GM18861 (cell line): ENCODE data around the gene GSTA4.

Experiments
- ATAC-seq: cut with Tn5 transposase; IDR thresholded peaks from one replicate; pipeline ENCODE4 v1.9.1; 2021; ENCODE audit not compliant: unreplicated experiment

Gene GSTA4, protein sequence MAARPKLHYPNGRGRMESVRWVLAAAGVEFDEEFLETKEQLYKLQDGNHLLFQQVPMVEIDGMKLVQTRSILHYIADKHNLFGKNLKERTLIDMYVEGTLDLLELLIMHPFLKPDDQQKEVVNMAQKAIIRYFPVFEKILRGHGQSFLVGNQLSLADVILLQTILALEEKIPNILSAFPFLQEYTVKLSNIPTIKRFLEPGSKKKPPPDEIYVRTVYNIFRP

DNA sequence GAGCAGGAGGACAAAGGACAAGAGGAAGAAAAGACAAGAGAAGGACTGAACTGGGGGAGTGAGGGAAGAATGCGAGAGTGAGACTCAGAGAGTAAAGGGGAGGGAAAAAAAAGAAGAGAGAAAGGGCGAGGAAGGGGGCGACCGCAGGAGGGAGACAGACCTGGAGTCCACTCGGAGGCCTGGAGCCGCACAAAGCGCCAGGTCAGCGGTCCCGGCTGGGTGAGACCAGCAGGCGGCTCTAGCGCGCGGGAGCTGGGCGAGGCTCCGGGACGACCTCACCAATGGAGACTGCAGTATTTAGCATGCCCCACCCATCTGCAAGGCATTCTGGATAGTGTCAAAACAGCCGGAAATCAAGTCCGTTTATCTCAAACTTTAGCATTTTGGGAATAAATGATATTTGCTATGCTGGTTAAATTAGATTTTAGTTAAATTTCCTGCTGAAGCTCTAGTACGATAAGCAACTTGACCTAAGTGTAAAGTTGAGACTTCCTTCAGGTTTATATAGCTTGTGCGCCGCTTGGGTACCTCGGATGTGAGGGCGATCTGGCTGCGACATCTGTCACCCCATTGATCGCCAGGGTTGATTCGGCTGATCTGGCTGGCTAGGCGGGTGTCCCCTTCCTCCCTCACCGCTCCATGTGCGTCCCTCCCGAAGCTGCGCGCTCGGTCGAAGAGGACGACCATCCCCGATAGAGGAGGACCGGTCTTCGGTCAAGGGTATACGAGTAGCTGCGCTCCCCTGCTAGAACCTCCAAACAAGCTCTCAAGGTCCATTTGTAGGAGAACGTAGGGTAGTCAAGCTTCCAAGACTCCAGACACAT is at the start of gene GSTA4:
Gene GSTA4 (minus strand): TSS at position 196 of the 824 bp plus-strand sequence. CDS start 1,041 bp downstream, outside the sequence.
- ATAC-seq, result peak; percentile 91

DNA sequence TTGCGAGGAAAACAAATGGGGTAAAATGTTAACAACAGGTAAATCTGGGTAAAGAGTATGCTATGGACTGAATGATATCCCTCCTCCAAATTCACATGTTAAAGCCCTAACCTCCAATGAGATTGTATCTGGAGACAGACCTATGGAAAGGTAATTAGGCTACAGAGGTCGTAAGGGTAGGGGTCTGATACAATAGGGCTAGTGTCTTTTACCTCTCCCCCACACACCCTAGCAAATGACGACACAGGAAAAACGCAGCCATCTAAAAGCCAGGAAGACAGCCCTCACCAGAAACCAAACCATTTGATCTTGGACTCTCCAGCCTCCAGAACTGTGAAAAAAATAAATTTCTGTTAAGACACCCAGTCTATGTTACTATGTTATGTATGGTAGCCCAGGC is 49.5 kb upstream of the GSTA4 start:
- ATAC-seq, result no peak

DNA sequence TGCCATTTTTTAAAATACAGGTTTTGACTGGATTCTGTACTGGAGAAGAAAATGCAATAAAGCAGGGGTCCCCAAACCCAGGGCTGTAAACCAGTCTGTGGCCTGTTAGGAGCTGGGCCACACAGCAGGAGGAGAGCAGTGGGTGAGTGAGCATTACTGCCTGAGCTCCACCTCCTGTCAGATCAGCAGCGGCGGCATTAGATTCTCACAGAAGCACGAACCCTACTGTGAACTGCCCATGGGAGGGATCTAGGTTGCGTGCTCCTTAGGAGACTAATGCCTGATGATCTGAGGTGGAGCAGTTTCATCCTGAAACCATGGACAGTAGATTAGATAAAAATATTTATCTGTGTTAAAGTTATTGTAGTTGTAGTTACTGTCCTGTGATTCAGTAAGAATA is 49.0 kb upstream of the GSTA4 start:
- no peak for ATAC-seq

DNA sequence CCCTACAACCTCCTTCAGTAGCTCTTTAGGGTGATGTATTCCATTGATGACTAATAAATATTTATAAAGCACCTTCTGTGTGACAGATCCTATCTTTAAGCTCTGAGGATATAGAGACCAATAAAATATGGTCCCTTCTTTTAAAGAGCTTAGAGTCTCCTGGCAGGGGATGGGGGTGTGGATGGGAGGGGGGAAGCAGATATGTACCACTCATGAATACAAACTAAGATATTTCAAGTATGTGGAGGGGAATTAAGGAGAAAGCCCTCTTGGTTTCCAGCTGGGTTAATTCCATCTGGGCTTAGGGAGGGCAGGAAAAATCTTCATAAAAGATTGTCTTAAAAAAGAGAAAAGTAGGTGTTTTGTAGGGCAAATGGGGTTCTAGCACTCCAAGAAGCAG is 48.5 kb upstream of the GSTA4 start:
- ATAC-seq, result no peak

DNA sequence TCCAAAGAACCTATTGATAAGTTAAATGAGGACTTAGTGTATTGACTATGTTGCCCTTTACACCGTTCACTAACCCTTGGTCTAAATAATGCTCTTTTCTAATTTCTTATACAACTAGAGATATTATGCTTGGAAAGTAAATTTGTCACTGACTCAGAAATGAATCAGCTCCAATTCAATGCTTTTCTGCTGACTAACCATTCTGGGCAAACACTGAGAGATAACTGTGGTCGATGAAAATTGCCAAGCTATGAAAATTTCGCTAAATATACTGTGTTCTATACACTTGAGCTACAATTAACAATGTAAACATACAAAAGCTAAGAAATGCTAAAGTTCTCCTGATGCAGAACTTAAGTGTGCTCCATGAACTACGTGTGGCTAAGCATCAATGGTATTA is 47.0 kb upstream of the GSTA4 start:
- no peak for ATAC-seq

DNA sequence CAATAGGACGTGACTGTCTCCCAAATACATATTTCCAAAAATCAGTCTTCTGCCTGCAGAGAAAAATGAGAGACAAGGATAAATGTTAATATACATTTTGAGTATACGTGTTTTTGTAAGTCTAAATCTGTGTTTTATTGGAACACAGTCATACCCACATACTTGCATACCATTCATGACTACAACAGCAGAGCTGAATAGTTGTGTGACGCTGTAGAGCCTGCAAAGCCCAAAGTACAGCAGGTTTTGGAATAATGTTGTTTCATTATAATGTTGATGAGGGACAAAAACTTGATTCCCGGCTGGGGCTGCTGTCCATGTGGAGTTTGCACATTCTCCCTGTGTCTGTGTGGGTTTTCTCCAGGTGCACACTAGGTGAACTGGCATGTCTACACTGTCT is 46.3 kb upstream of the GSTA4 start:
- ATAC-seq, result no peak

DNA sequence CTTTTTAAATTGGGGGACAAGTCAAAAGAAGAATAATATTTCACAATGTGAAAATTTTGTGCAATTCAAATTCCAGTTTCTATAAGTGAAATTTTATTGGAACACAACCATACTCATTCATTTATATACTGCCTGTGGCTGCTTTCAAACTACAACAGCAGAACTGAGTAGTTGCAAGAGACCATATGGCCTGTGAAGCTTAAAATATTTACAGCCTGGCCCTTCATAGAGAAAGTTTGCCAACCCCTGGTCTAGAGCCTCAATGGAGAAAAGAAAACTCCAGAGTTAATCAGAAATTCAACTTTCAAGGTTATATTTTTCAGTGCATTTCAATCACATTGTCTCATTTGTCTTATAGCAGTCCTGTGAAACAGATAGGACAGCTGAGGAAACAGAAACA is 43.5 kb upstream of the GSTA4 start:
- no peak for ATAC-seq

DNA sequence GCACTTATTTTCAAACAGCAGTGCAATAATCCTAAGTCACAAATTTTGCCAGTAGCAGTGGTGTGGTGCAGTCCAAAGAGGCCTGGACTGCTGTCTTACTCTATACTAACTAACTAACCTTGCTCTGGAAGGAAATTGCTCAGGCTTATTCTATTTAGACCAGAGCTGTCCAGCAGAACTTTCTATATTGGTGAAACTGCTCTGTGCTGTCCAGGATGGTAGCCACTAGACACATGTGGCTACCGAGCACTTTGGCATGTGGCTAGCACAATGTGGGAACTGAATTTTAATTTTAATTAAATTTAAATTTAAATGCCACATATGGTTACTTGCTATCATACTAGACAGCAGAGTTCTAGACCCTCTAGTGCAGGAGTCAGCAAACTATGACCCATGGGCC is 43.1 kb upstream of the GSTA4 start:
- ATAC-seq, result no peak

DNA sequence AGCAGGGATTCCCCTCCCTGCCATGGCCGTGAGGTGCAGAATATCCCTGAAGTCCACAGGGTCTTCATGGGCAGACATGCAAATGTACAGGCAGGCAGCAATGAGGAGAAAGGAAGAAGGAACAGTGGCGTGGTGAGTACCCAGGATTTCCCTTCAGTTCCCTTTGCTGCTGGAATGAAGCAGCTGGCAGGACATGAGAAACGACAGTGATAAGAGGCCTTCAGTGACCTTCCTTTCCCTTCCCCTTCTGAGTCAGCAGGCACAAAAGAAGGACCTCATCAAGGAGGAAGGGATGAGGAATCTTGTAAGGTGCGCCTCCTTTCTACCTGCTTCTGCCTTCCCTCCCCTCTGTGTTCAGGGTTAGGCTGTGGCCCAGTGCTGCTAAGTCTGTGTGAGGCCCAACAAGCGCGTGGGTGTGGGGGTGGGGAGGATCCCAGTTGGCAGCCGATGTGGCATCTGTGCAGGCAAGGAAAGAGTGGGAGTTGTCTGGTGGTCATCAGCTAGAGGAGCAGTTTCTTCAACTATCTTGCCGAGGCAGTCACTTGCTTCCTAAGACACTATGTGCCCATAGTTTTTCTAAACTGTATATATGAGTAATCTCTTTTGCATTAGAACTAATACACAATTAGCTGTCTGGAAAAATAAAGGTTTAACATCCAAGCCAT is 40.6 kb upstream of the GSTA4 start:
- no peak for ATAC-seq

DNA sequence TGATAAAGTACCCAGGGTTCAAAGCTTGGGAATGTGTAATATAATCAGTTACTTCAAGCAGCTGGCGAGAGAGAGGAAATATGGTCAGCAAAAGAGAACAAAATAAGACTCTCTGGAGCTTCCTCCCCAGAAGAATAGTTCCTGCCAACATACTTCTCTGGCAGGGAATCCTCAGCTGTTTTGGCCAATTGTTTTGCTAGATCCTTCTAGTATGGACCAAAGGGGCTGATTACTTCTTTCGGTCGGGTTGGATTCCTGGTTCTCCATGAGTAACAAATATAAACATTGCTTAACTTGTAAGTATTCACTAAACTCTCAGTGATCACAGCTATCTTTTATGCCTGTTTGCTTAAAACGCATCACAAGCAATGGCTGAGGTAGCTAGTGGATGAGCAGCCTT is 38.7 kb upstream of the GSTA4 start:
- no peak for ATAC-seq

DNA sequence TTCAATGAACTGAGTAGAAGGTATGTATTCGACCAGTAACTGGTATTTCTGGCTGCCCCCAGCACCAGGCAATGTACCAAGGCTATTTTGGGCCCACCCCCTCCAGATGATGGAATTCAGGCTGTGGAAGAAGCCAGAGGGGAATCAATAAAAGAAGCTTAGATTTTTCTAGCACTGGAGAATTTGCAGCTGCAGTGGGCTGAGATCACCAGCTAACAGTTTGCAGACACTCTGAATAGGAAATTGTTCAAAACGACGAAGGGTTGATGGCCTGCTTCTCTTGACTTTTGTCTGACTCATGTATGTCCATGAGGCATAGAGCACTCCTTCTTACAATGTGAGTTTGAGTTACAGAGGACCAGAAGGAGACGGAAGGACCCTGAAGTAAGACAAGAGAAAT is 37.8 kb upstream of the GSTA4 start:
- no peak for ATAC-seq

DNA sequence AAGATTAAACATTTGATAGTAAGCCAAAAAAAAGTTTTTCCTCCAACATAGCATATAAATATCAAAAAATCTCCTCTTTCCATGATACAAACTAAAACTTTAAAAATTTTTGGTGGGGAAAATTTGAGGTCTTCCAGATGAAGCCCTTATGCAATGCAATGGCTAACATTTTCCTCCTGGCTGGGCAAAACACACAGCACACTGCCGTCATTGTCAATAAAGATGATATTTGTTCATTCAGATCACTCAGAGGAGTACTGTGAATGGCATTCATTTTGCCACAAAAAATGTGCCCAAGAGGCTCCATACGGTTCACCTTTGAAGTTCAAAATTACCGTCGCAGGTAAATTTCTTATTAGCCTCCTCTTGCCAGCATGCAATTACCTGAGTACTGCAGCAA is 36.2 kb upstream of the GSTA4 start:
- no peak for ATAC-seq

DNA sequence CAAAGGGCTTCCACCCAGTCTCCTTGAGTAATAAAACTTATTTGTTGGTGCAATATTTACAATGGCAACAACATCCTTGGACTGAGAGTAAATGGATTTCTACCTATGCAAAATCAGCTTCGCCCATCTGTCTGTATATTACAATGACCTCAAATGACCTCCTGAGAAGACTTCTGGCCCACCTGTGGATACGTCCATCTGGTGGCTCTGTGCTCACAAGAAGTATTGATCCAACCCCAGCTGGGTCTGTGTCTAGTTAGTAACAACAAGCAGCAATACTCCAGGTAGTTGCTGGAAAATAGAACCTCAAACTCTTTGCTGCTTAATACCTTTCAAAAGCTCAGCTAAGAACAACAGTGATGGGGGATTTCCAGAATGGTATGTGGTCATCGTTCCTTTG is 34.7 kb upstream of the GSTA4 start:
- ATAC-seq, result no peak

DNA sequence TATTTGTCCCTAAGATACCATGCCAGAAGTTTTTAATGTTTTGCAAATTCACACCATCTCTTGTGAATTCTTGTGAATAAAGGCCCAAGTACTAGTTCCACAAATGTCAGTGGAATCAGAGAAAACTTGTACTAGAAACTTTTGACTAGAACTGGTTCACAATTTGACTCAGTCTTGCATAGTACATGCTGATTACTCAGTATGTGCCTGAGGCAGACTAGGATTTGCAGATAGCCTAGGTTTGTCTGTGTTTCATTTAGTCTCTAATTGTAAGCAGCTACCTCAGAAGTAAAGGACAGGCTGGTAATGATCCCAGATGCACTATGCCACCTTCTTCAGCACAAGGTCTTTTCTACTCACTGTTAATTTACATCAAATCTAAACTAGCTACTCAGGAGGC is 34.2 kb upstream of the GSTA4 start:
- no peak for ATAC-seq

DNA sequence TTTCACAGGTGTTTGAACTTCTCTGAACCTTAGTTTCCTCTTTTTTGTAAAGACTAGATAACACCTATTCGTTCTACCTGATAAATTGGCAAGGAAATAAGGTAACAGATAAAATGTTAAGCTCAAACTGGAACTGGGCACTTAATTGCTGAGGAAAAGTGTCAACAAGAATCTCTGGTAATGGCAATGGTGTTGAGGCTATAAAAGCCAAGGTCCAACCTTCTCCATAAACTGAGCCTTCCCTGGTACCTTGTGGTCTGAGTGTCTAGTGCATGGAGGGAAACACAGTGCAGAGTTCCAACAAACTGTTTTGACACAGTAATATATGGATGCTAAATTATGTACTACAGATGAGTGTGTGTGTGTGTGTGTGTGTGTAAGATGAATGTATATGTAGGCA is 33.4 kb upstream of the GSTA4 start:
- ATAC-seq, result no peak

DNA sequence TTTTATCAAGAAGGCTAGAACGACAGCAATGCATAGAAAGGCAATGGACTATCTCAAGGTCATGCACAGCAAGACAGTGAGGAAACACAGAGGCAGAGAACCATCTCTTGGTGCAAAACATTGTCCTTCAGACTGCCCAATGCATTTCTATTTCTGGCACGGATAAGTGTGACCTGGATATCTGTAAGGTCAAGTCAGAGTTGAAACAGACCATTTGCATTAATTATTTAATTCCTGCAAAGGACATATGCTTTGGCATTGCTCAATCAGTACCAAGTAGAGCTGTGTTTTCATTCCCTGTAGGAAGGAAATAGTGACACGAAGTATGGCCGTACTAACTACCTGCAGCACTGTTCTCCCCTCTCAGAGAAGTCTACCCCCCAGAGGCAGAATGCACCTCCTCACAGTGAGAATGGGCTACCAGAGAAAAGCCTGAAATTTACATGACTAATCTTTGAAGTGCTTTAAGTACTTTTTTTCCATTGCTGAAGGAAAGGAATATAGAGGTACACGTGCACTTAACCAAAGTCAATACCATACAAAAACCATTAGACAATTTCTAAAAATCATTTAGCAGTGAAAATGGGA is 32.1 kb upstream of the GSTA4 start:
- no peak for ATAC-seq

DNA sequence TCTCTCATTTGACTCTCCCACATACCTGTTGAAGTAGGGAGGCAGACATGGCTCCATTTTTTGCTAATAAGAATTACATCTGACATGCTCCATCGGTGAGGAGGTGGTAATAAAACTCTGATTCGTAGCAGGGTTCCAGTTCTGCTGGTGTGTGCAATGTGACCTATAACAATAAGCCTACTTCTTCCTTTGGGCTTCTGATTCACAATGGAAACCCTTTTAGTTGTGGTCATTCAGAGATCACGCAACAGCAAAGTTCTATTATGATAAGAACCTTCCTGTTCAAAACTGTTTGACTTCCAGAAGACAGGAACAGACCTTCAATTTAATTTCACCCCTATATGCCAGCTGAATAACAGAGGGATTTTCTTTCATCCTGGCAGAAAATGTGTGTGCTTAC is 31.4 kb upstream of the GSTA4 start:
- no peak for ATAC-seq

DNA sequence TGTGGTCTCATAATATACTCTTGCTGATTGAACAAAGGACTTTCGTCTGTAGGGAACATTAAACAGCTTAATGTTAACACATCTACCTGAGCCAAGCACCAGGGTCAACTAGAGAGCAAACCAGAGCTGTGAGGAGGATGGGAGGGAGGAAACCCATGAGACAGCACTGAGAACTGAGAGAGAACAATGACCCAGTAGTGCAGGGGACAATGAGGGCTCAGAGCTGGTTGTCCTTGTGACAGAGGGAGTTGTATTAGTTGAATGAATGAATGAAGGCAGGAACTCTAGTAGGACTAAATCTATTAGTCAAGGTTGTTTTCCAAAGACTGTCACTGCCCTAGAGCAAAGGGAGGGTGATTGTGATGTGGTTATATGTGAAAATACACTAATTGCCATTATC is 28.2 kb upstream of the GSTA4 start:
- ATAC-seq, result no peak

DNA sequence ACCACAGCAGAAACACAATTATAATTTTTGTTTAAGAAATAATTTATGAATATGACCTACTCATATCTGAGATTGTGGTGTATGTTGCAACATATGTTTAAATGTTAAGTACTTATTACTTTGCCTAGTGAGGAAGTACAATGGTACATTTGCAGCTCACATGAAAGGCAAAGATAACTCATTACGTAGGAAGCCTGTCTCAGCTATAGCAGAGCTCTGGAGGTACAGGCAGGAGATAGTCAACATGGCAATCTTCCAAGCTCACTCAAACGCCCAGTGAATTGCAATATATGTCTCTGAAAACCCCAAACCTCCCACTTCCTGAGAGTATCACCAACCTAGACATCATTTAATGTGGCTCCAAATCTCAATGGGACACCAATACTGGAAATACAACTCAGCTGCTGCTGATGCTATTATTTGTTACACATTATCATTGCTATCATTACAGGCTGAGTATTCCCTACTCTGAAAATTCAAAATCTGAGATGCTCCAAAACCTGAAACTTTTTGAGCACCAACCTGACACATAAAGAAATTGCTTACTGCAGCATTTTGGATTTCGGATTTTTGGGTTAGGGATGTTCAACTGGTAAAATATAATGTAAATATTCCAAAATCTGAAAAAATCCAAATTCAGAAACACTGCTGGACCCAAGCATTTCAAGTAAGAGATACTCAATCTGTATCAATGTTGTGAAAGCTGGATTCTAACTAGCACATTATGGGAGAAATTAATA is 25.1 kb upstream of the GSTA4 start:
- ATAC-seq, result no peak

DNA sequence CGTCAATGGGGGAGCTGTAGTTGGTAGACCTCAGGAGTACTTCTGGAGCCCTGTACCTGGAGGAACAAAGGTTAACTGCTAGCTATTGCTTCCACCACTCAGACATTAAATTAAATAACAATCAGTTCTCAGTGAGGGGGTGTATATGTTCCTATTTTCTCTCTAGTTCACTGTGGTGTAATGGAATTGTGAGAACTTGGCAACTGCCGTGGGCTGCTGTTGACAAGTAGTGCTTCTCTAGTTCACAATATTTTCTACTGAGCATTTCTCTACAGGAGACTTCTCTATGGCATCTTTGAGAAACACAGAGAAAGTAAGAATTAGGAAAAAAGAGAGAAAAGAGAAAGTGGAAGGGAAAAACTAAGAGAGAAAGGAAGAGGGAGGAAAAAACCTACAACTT is 23.4 kb upstream of the GSTA4 start:
- ATAC-seq, result no peak

DNA sequence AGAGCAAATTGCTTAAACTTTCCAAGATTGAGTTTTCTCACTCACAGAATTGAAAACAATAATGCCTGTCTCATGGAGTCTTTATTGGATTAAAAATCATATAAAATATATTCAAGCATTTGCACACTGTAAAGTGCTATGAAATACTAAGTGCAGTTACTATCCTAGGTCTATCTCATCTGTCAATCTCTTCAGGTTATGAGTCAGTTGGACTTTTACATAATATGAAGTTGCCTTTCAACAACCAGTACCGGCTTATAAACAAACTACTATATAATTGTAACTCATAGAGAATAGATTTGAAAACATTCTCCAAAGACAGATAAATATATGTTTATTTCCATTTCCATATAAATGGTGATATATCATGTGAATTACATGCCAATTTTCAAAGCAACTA is 20.4 kb upstream of the GSTA4 start:
- no peak for ATAC-seq
